ENCODE measurements around the gene TRIM31. TPM values are rescaled to one million over a fixed set of nuclear protein-coding genes. Genes with fewer than 3 reads are reported as not detected.

TRIM31 gene
- total RNA-seq, 1 donor from 2014 or later, result 1.8 TPM

DNA sequence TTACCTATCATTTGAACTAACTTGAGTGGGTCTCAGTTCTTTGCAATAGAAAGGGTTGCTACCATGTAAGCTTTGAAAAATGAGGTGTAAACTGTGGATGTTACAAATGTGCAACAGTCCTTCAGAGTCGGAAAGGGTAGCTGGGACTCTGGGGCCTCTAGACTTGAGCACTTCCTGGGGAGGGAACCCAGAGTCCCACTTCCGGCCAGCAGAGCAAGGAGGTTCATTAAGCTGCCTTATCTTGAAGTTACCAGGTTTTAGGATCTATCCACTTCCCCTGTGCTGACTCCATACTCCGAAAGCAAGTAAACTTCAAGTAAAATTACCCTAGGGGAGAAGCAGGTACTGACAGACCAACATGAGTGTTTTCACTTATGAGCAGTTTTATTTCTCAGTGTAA is 38.7 kb upstream of the TRIM31 start:
- peaks cover 73% of the 10 kb centered on the region for H3K27me3 Mint-ChIP-seq
- no peak overlapping the region for H3K4me3 Mint-ChIP-seq
- no peaks in the 10 kb centered on the region for H3K9me3 Mint-ChIP-seq
- H3K4me1 Mint-ChIP-seq (ENCODE audit: unreplicated experiment), result peaks cover 20% of the 10 kb centered on the region
- H3K27ac Mint-ChIP-seq, result no peak overlapping the region
- TF ChIP-seq, protein P1, sequence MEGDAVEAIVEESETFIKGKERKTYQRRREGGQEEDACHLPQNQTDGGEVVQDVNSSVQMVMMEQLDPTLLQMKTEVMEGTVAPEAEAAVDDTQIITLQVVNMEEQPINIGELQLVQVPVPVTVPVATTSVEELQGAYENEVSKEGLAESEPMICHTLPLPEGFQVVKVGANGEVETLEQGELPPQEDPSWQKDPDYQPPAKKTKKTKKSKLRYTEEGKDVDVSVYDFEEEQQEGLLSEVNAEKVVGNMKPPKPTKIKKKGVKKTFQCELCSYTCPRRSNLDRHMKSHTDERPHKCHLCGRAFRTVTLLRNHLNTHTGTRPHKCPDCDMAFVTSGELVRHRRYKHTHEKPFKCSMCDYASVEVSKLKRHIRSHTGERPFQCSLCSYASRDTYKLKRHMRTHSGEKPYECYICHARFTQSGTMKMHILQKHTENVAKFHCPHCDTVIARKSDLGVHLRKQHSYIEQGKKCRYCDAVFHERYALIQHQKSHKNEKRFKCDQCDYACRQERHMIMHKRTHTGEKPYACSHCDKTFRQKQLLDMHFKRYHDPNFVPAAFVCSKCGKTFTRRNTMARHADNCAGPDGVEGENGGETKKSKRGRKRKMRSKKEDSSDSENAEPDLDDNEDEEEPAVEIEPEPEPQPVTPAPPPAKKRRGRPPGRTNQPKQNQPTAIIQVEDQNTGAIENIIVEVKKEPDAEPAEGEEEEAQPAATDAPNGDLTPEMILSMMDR (conservative IDR thresholded peaks at IDR 0.05), result no peak
- H3K36me3 Mint-ChIP-seq, result no peaks in the 10 kb centered on the region
- DNase-seq (ENCODE audit: extremely low spot score, unreplicated experiment), result no peak

- Mint-ChIP-seq H3K27ac (no peak overlapping the region), H3K4me1 (ENCODE audit: unreplicated experiment) (peaks cover 14% of the 10 kb centered on the region), H3K36me3 (no peaks in the 10 kb centered on the region), H3K9me3 (no peaks in the 10 kb centered on the region), H3K27me3 (peaks cover 70% of the 10 kb centered on the region), H3K4me3 (no peak overlapping the region)
- TF ChIP-seq, protein P1 (conservative IDR thresholded peaks at IDR 0.05), result no peak
- no peak for DNase-seq (ENCODE audit: extremely low spot score, unreplicated experiment)
Observed at GRCh38 chr6:30150671-30151395, 37.9 kb upstream of the TRIM31 start.

GRCh38 chr6:30149858-30150550 is 37.1 kb upstream of the TRIM31 start:
- DNase-seq (ENCODE audit: extremely low spot score, unreplicated experiment), result no peak
- H3K36me3 Mint-ChIP-seq, result no peaks in the 10 kb centered on the region
- H3K27ac Mint-ChIP-seq, result no peak overlapping the region

GRCh38 chr6:30149234-30149633 is 36.3 kb upstream of the TRIM31 start:
- Mint-ChIP-seq H3K4me3 (no peak overlapping the region), H3K27ac (no peak overlapping the region), H3K36me3 (no peaks in the 10 kb centered on the region), H3K9me3 (no peaks in the 10 kb centered on the region), H3K4me1 (ENCODE audit: unreplicated experiment) (peaks cover 6% of the 10 kb centered on the region), H3K27me3 (peaks cover 70% of the 10 kb centered on the region)
- no peak for DNase-seq (ENCODE audit: extremely low spot score, unreplicated experiment)
- TF ChIP-seq, protein P1 (conservative IDR thresholded peaks at IDR 0.05), result no peak

More at GRCh38 chr6:30149858-30150550, 37.1 kb upstream of the TRIM31 start:
- TF ChIP-seq, protein P1 (conservative IDR thresholded peaks at IDR 0.05), result no peak
- Mint-ChIP-seq H3K4me1 (ENCODE audit: unreplicated experiment) (peaks cover 11% of the 10 kb centered on the region), H3K27me3 (peaks cover 70% of the 10 kb centered on the region), H3K9me3 (no peaks in the 10 kb centered on the region), H3K4me3 (no peak overlapping the region)

DNA sequence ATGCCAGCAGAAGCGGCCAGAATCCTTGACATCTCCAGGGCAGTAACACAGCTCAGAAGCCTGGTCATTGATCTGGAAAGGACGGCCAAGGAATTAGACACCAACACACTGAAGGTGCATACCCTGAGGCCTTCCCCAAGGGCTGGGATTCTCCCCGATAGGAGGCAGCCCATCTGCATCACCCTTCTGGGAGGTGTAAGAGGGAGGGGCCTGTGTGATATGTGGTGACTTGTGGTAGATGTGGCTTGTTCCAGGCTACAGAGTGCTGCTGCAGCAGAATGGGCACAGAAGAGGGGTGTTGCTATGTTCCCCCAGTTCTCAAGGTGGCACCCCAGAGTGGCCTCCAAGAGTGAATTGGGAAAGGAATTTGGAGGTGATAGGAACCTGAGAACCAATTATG is 34.2 kb upstream of the TRIM31 start:
- H3K4me1 Mint-ChIP-seq (ENCODE audit: unreplicated experiment), result peaks cover 6% of the 10 kb centered on the region
- no peak overlapping the region for H3K27ac Mint-ChIP-seq
- no peaks in the 10 kb centered on the region for H3K9me3 Mint-ChIP-seq
- H3K4me3 Mint-ChIP-seq, result no peak overlapping the region
- H3K36me3 Mint-ChIP-seq, result no peaks in the 10 kb centered on the region
- H3K27me3 Mint-ChIP-seq, result peaks cover 66% of the 10 kb centered on the region
- TF ChIP-seq, protein P1 (conservative IDR thresholded peaks at IDR 0.05), result no peak
- DNase-seq (ENCODE audit: extremely low spot score, unreplicated experiment), result no peak

Data from type B pancreatic cell (in vitro differentiated cells).